DMS153 (cell line): ENCODE data around the gene CHAC2.
"Not testable (repeated sequence)": the region's sequence is repeated elsewhere in the genome, so short reads cannot be mapped to it uniquely, and the experiment has no call there.

Source experiments
- DNase-seq: peaks from one replicate; lab custom pipeline; 2025; lab: John Stamatoyannopoulos, UW

The CHAC2 gene

GRCh38 chr2:53767405-53768241, at the start of gene CHAC2:
Gene CHAC2 (plus strand): TSS chr2:53767804. CDS start chr2:53767887, 83 bp downstream.
- peak; percentile 66 for DNase-seq

GRCh38 chr2:53720944-53721343, 46.7 kb upstream of the CHAC2 start:
- DNase-seq = not testable (repeated sequence)

GRCh38 chr2:53724536-53724935, 43.1 kb upstream of the CHAC2 start:
- no peak for DNase-seq

GRCh38 chr2:53725662-53726061, 41.9 kb upstream of the CHAC2 start:
- DNase-seq = no peak

- no peak for DNase-seq
These were observed 39.7 kb upstream of the CHAC2 start for GRCh38 chr2:53727921-53728320.

GRCh38 chr2:53729143-53729762, 38.4 kb upstream of the CHAC2 start:
- no peak for DNase-seq

GRCh38 chr2:53737091-53737490, 30.5 kb upstream of the CHAC2 start:
- DNase-seq = no peak

GRCh38 chr2:53739032-53739431, 28.6 kb upstream of the CHAC2 start:
- DNase-seq = no peak

GRCh38 chr2:53740170-53740569, 27.4 kb upstream of the CHAC2 start:
- peak; percentile 7 for DNase-seq

GRCh38 chr2:53744395-53745065, 23.1 kb upstream of the CHAC2 start:
- DNase-seq = no peak

- DNase-seq = no peak
These were observed 17.4 kb upstream of the CHAC2 start for GRCh38 chr2:53750041-53750768.

GRCh38 chr2:53751728-53752127, 15.9 kb upstream of the CHAC2 start:
- DNase-seq = no peak

- no peak for DNase-seq
These were observed 15.2 kb upstream of the CHAC2 start for GRCh38 chr2:53752385-53752784.

GRCh38 chr2:53753041-53753440, 14.6 kb upstream of the CHAC2 start:
- DNase-seq = no peak

- DNase-seq = no peak
These were observed 12.5 kb upstream of the CHAC2 start for GRCh38 chr2:53755121-53755520.

- DNase-seq = no peak
These were observed 11.0 kb upstream of the CHAC2 start for GRCh38 chr2:53756644-53757043.

GRCh38 chr2:53757206-53757605, 10.4 kb upstream of the CHAC2 start:
- not testable (repeated sequence) for DNase-seq

- DNase-seq = no peak
These were observed 1.8 kb upstream of the CHAC2 start for GRCh38 chr2:53765767-53766166.

- DNase-seq = no peak
These were observed 588 bp downstream of the CHAC2 start for GRCh38 chr2:53768242-53768542.

- no peak for DNase-seq
These were observed 1.8 kb downstream of the CHAC2 start for GRCh38 chr2:53769318-53769945.

GRCh38 chr2:53770264-53770663, 2.7 kb downstream of the CHAC2 start:
- DNase-seq = no peak

- DNase-seq = no peak
These were observed 9.5 kb downstream of the CHAC2 start for GRCh38 chr2:53777134-53777533.
